IPS-NIHi7 (cell line): ENCODE measurements around the gene DNAH1.

Source experiments
- DNase-seq: peaks from one replicate; pipeline ENCODE4 v3.0.0; 2012; ENCODE audit warnings: mixed read lengths; ENCODE audit errors: extremely low spot score

Gene DNAH1

DNA sequence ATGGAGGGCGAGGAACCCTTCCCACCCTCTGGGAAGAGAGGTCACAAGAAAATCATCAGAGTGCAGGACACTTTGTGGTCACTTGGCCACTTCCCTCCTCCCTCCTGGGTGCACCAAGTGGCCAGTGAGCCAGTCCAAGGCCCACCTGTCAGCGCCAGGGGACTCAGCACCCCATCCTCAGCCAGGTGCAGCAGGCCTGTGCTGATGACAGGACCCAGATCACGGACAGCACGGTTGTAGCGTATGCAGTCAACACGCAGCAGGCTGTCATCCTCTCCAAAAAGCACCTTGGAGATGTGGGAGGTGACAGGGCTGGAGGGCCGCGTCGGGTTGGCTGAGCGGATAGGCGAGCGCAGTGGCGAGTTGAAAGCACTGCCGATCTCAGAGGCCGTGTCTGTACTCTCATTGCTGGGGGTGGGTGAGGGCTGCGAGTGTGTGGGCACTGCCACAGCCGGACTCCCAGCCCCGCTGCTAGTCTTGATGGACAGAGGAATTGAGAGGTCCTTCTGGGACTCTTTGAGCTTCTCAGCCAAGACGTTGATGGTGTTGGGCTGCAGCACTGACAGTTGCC is 87.2 kb downstream of the DNAH1 start:
- no peak for DNase-seq

DNA sequence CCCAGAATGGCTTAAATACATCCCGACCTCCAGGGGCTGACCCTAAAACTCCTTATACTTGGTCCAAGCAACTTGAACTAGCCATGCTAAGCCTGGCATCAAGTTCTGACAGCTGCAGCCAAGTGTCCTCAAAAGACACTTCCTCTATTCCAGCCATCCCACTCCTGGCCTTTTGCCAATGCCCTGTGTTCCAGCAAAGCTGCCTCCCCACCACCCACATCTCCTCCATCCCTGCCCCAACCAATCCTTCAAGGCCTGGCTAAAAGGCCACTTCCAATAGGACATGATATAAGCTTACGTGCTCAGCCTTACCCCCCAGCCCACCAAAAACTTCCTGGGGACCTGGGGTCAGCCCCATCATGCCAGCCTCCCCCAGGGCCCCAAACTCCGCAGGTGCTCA is 87.8 kb downstream of the DNAH1 start:
- no peak for DNase-seq

DNA sequence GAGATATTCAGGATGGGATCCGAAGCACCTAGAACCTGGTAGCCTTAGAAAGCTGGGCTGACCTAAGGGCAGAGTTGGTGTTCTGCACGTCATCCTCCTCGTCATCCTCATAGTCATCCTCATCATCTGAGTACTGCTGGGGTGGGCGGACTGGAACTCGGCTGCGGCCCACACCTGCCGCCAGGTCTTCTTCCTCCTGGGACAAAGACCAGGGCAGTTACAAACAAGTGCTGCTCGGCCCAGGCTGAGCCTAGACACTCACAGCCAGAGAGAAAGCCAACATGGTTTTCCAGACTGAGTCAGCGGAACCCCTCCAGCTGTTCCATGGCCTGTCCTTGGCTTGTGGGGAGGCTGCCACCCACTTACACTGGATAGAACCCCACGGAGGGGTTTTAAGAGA is 88.3 kb downstream of the DNAH1 start:
- DNase-seq: no peak

DNA sequence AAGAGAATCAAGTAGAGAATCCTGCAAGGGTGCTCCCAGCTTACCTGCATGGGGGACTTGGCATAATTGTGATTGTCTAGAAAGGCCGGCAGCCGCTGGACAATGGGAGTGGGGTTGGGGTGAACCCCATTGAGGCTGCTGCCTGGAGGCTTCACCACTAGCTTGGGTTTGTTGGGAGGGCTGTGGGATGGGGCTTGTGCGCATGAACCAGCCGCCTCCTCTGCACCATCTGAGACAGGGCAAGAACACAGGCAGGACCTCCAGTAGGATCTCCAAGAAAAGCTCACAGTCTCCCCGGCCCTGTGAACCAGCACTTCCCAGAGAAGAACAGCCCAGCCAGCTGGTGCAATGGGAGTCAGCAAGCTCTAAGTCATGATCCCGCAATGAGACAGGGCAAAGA is 88.9 kb downstream of the DNAH1 start:
- no peak for DNase-seq

DNA sequence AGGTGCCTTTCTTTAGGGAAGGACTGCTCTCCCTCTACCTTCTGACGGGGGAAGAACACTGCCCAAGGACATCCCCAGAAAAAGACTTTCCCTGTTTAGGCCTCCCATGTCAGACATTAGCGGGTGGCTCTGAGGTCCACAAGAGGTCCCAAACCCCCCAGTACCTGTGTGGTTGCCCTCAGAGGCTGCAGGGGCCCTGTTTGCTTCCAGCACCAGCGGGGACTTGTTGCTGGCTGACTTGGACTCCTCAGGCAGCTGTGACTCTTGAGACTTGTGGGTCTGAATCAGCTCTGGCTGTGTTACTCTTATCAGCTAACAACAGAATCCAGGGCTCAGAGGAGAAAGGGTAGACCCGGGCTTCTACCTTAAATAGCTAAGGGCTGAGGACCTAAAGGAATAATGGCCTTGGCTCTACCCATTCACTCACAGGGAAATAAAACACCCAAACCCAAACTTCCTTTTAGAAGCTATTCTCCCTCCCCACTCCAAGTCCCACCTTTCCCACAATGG is 89.5 kb downstream of the DNAH1 start:
- DNase-seq: no peak

DNA sequence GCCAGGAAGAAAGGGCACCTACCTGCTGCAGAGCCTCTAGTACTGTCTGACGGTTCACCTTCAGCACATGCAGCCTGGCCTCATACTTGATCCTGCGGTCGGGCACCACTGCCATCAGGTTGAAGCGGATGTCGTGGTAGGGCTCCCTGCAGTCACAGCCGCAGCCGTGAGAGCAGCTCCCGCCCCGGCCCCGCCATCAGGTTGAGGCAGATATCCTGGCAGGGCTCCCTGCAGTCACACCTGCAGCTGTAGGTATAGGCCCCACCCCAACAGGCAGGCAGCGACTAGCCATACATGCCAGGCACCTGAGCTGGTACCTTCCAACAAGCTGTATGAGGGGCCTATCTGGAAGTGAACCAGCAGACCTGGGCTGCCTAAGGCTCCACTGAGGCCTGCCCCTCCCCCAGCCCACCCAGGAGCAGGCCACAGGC is 90.1 kb downstream of the DNAH1 start:
- DNase-seq: no peak

DNA sequence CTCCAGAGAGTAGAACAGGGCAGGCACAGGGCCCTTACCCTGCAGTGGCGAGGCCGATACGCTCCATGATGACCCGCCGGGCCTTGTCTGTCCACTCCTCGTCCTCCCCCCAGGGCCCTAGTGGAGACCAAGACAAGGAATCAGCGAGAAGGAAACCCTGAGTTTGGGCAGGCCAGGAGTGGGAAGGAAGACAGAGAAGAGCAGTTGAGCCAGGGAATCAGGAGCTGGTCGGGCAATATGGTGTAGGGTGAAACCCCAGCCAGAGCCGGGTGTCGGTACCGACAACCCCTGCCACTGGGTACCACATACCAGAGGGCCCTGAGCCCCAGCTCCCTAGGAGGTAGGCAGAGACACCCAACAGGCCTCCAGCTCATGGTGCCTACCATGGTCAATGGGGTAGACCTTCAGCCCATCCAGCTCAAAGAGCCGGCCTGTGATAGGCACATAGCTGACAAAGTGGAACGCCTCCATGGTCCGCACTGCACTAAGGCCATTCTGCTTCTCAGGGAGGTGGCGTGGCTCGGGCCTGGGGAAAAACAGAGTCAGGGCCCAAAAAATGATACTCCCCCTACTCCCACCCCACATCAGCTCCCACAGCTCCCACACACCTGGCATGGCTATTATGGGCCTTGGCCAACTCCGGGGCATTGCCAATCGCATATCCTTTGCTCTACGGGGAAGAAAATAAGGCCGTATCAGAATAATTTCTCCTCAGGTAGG is 90.8 kb downstream of the DNAH1 start:
- DNase-seq: no peak

DNA sequence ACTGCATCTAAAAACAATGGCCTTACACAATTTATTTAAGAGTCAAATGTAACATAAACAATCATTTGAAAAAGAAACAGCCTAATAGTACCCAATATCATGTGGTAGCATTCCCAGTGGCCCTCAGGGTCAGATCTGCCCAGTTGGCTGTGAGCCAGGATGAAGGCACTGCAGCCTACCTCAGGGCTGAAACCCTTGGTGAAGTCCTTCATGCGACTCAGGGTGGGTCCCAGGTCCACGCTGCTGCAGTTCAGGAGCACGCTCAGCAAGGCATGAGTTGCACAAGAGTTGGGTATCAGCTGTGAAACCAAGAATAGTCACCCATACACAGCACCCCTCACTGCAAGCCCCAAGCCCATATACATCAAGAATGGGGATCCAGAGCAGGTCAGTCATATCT is 91.7 kb downstream of the DNAH1 start:
- no peak for DNase-seq

DNA sequence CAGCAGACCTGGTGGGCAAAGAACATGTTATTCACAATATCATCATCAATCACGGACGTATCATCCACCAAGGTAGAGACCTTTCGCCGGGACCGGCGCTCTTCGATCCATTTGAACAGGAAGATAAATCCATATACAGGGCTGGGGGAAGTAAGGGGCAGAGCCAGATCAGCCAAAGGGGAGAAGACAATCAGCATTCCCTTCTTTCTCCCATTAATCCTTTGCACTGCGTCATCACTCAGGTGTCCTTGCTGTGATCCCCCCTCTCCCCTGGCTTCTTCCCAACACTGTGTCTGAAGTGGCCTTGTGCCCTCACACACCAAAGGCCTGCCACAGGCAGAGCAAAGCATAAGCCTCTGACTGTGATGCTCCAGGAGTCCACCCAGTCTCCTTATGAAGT is 92.3 kb downstream of the DNAH1 start:
- DNase-seq: no peak

DNA sequence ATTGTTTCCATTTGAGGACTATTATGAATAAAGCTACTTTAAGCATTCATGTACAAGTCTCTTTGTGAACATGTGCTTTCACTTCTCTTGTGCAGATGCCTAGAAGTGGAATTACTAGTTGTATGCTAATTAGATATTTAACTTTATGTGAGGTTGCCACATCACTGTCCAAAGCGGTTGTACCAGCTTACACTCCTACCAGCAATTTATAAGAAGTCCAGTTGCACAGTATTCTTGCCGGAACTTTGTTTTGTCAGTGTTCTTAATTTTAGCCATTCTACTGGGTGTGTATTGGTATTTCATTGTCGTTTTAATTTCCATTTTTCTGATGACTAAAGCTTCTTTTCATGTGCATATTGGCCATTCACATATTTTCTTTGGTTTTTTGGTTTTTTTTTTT is 99.7 kb downstream of the DNAH1 start:
- no peak for DNase-seq

DNA sequence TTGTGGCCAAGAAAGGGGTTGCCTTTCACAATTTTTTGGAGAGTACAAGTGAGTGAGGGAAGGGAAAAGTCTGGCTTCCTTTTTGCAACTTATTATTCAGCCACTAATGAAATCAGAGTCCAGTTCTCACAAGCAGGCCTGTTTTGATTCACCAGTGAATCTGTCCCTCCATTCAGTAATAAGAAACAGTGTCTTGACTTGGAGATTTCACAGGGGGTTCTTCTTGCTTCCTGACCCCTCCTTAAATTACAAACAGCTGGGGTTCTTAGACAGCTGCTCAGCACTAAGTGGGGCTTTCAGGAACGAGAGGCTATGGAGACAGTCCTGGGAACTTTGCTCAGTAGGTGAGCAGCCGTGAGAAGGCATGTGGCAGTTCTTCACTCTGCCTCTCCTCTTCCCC is 104.3 kb downstream of the DNAH1 start:
- DNase-seq: no peak

DNA sequence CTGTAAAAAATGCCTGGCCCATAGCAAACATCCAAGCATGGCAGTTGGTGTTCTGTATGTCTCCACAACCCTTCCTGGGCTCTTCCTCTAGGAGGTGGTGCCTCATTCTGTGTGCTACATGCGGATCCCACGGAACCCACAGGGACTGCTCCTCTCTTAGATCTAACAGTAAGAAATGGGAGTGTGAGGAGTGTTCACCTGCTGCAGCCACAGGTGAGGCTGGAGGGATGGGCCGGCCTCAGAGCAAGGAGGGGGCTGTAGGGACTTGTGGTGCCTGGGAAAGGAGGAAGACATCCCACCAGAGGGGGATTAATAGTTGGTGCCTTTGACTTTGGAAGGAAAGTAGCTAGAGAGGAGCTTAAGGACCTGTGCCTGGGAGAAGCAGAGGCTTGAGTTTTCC is 106.5 kb downstream of the DNAH1 start:
- no peak for DNase-seq

DNA sequence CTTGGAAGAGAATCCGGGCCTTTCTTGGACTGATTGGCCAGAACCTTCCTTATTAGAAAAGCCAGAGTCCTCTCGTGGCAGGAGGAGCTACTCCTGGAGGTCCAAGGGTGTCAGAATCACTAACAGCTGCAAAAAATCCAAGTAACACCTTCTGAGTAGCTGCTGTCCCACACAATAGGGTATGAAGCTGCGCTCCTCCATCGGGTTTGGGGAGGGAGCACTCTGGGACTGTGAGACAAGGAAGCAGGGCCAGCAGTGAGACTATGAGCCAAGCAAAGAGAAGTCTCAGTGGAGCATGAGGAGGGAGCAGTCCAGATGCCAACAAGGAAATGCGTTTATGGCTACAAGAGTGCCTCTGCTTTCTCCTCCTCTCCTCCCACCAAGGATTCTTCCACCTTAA is 107.1 kb downstream of the DNAH1 start:
- no peak for DNase-seq

DNA sequence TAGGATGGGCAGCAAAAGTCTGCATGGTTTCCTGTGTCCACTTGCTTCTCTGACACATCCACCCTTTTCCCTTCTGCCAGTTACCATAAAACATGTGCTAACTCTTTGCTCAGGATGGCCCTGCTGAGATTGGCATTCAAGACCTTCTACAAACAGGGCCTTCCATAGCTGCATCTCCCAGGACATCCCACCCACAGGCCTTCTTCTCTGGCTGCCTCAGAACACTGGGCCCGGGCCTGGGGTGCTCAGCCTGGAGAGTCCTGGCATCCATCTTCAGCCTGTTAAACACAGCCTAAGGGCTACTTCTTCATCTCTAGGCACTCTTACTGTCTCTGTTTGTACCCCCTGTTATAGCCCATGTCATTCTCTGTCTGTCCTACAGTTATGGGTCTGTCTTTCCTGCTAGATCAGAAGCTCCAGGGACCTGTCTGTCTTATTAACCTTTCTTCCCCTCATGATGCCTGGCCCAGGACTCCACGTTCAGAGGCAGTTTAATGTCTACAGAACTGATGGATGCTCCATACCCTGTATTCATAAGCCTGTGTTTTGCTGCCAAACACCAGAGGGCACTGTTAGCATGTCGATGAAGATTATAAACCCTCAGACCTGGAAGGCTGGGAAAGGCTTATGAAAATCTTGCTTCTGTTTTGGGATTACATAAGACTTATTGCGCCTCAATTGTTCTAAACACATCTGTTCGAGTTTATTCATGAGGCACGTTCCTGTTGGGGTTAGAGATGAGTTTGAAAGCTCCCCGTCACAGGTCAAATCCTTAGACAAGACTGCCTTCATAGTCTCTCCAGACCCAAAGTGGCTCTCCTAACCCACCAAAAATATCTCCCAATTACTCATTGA is 112.3 kb downstream of the DNAH1 start:
- peak; percentile 68 for DNase-seq

DNA sequence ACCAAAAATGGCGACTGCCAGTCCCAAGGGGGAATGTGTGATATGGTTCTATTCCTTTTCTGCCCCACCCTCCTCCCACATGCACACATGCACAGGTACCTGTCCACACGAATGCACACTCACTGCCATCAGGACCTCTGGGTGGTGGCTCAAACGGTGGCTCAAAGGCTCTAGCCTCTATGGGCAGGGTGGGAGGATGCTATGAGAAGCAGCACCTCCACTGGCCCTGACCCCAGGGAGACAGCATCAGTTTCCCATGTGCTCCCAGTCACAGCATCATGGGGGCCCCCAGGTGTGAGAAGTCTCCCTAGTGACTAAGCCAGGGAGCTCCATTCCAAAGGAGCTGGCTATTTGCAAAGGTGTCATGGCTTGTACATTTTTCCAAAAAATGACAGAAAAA is 112.9 kb downstream of the DNAH1 start:
- no peak for DNase-seq

DNA sequence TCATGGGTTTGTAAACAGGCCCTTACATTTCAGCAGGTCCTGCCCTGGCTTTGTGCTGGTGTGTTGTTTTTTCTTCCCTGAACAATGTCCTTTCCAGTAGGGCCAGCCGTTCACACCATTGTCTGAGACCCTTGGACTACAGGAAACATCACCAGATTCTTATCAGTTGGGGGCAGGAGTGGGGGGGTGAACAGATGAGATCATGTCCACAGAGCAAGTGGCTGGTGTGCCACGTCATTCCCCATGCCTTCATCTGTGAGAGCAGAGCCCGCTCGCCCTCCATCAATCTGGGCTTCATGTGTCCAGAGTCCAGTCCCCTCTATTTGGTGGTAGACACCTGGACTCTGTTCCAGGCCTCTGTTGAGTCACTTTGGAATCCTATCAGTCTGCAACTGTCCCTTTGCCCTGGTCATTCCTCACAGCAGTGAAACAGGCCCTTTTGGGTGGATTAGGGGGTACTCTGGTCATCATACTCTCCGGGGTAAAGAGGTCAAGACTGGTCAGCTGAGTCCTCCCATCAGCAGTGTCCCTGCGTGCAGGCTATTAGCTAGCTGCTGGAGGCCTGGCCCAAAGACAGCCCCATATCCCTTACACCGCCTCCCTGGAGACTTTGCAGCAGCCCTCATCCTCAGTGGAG is 113.8 kb downstream of the DNAH1 start:
- DNase-seq: no peak

DNA sequence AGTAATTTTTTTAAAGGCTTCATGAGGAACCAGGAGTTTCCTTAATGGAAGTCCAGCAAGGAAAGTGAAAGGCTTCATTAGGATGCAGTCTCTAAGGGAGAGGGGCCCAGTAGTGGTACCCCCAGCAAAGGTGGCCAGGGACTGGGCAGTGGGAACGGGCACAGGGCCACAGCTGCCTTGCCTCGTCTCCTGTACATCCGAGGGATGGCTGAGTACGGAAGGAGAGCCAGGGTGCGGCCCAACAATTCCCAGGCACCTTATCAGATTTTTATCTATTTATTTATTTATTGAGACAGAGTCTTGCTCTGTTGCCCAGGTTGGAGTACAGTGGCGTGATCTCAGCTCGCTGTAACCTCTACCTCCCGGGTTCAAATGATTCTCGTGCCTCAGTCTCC is 114.3 kb downstream of the DNAH1 start:
- no peak for DNase-seq

DNA sequence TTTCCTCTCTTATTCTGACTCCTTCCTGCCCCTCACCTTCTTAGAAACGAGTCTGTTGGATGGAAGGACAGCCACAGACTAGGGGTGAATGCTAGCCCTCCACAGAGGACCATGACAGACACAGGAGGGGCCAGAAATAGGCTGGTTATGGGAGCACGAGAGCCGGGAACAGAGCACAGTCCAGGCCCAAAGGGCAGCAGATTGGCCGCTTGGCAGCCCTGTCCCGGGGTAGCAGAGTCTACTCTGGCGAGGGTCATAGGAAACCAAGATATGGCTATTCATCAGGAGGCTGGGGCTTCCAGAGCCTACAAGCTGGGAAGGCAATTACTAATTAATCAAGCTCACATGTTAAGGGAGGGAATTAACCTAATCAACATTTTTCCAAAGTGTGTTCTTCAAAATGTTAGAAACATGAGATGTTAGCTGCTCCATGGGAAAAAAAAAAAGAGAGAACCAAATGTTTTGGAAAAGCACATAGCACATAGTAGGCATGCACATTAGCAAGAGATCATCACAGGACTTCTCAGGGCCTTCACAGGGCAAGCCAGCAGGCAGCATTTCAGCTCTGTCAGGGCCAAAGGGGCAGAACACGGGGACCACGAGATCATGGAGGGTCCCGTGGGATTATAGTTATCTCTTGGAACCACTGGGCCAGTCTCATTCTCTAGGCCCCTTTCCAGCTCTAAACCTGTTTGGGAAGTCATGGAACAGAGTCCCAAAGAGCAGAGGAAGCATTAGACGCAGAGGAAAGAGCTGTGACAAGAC is 115.5 kb downstream of the DNAH1 start:
- DNase-seq: no peak

DNA sequence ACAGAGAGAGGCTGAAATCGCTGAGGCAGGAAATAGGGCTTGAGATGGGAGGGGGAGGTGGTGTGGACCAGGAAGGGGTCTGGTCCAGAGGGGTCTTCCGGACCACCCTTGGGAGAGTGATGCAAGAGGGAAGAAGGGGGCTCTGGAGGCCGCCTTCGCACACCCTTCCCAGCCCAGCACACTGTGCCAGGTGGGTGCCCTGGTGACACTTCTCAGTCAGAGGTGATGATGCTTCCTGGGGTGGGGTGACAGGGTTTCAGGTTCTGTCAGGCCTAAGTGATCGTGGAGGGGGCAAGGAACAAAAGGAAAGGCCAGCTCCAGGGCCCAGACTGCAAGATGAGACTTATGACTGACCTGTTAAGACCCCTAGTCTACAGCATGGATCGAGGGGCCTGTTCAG is 116.1 kb downstream of the DNAH1 start:
- DNase-seq: no peak

DNA sequence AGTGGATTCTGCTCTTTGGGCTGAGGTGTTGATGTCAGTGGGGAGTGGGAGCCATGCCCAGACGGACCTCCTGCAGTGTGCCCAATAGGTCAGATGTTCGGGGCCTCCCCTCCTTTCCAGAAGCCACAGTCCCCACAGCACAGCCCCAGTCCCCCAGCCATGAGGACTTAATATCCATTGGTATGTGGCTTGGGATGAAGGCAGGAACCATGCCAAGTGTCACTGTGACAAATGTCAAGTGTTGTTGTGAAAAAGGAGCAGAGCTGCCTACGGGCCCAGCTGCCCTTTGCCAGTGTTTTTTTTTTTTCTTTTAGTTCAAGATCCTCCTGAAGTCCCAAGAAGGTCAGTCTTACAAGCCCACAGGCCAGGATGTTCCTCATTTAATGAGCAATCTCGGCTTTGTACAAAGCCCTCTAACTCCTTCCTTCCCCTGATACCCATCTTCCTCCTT is 116.6 kb downstream of the DNAH1 start:
- DNase-seq: no peak

DNA sequence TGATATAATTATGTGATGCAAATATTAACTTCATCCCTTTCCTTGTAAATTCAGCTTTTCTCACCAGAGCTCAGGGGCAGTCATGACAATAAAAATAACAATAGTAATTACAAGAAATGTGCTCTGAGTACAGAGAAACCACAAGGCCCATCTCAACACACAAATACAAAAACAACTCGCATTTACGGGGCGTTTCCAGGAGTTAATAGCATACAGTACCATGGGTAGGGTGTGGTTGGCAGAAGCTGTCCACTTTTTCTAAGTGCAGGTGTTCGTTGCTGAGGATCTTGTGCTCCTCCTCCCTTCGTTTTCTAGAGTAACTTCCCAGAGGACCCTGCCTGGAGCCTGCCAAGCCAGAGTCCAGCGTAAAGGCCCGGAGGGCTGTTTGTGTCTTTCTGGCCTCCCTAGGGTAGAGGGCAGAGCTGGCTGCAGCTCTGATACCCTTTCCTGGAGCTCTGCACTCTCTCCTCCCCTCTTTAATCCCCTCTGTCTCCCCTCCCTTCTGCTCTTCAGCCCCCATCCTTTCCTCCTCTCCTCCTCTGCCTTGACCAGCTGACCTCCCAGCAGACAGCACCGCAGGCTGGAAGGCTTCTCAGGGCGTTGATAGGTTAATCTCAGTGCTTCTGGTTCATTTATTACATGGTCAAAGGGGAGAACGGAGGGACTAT is 117.3 kb downstream of the DNAH1 start:
- no peak for DNase-seq
